GM19455 (cell line): Measurements from ENCODE around the gene ADAP1.
"Not testable (repeated sequence)": the region's sequence is repeated elsewhere in the genome, so short reads cannot be mapped to it uniquely, and the experiment has no call there.

ENCODE experiments used
- ATAC-seq: cut with Tn5 transposase; IDR thresholded peaks from one replicate; pipeline ENCODE4 v1.9.1; 2021; ENCODE audit not compliant: unreplicated experiment

ADAP1 gene

GRCh38 chr7:883055-884021, 71.1 kb downstream of the ADAP1 start:
- ATAC-seq: no peak

- no peak for ATAC-seq
Observed at GRCh38 chr7:882336-883035, 72.0 kb downstream of the ADAP1 start.

- ATAC-seq: no peak
Observed at GRCh38 chr7:881441-882234, 72.8 kb downstream of the ADAP1 start.

GRCh38 chr7:880450-880849, 74.0 kb downstream of the ADAP1 start:
- no peak for ATAC-seq

GRCh38 chr7:879706-880105, 74.8 kb downstream of the ADAP1 start:
- no peak for ATAC-seq

GRCh38 chr7:879093-879492, 75.4 kb downstream of the ADAP1 start:
- ATAC-seq: no peak

GRCh38 chr7:877312-878232, 76.9 kb downstream of the ADAP1 start:
- no peak for ATAC-seq

- ATAC-seq: peak; percentile 30
Observed at GRCh38 chr7:876972-877311, 77.5 kb downstream of the ADAP1 start.

GRCh38 chr7:876077-876971, 78.2 kb downstream of the ADAP1 start, which contains the start of gene GET4:
Gene GET4, plus strand, starts transcription at chr7:876554. Its CDS starts 92 bp downstream, at chr7:876646.
- ATAC-seq: peak; percentile 76

- no peak for ATAC-seq
Observed at GRCh38 chr7:875476-876076, 78.9 kb downstream of the ADAP1 start.

- ATAC-seq: no peak
Observed at GRCh38 chr7:875051-875450, 79.4 kb downstream of the ADAP1 start.

GRCh38 chr7:874031-874749, 80.3 kb downstream of the ADAP1 start:
- no peak for ATAC-seq

- no peak for ATAC-seq
Observed at GRCh38 chr7:873367-874002, 81.0 kb downstream of the ADAP1 start.

- ATAC-seq: not testable (repeated sequence)
Observed at GRCh38 chr7:872685-873084, 81.8 kb downstream of the ADAP1 start.

GRCh38 chr7:871900-872537, 82.5 kb downstream of the ADAP1 start:
- no peak for ATAC-seq

GRCh38 chr7:869348-869747, 85.1 kb downstream of the ADAP1 start:
- ATAC-seq: no peak

GRCh38 chr7:868189-868486, 86.3 kb downstream of the ADAP1 start:
- no peak for ATAC-seq
